ENCODE results near the gene MS4A7.

MS4A7 gene

GRCh38 chr11:60347084-60347797, 31.1 kb upstream of the MS4A7 start:
- no peak overlapping the region for H3K27ac ChIP-seq (ENCODE audit: poor library complexity, severe bottlenecking)
- H3K36me3 ChIP-seq (ENCODE audit: low read depth) = no peaks in the 10 kb centered on the region
- ATAC-seq (ENCODE audit: low read depth) (no peak), DNase-seq (ENCODE audit: low spot score) (no peak)
- no peaks in the 10 kb centered on the region for H3K4me1 ChIP-seq (ENCODE audit: insufficient read depth, poor library complexity, severe bottlenecking)
- no peak overlapping the region for H3K4me3 ChIP-seq (ENCODE audit: severe bottlenecking)
- no peaks in the 10 kb centered on the region for H3K27me3 ChIP-seq (ENCODE audit: insufficient read depth, poor library complexity, severe bottlenecking)
- TF ChIP-seq CTCF (IDR thresholded peaks at IDR 0.05; ENCODE audit: poor library complexity, severe bottlenecking) = no peak
- H3K9me3 ChIP-seq (ENCODE audit: severe bottlenecking) = no peaks in the 10 kb centered on the region

GRCh38 chr11:60348116-60348515, 30.2 kb upstream of the MS4A7 start:
- no peak for TF ChIP-seq CTCF (IDR thresholded peaks at IDR 0.05; ENCODE audit: poor library complexity, severe bottlenecking)
- H3K9me3 ChIP-seq (ENCODE audit: severe bottlenecking) = no peaks in the 10 kb centered on the region
- H3K27me3 ChIP-seq (ENCODE audit: insufficient read depth, poor library complexity, severe bottlenecking) = no peaks in the 10 kb centered on the region
- no peak overlapping the region for H3K27ac ChIP-seq (ENCODE audit: poor library complexity, severe bottlenecking)
- H3K4me1 ChIP-seq (ENCODE audit: insufficient read depth, poor library complexity, severe bottlenecking) = no peaks in the 10 kb centered on the region
- no peak overlapping the region for H3K4me3 ChIP-seq (ENCODE audit: severe bottlenecking)
- DNase-seq (ENCODE audit: low spot score) = no peak
- no peaks in the 10 kb centered on the region for H3K36me3 ChIP-seq (ENCODE audit: low read depth)
- no peak for ATAC-seq (ENCODE audit: low read depth)

- H3K4me1 ChIP-seq (ENCODE audit: insufficient read depth, poor library complexity, severe bottlenecking) = no peaks in the 10 kb centered on the region
Measured at GRCh38 chr11:60349990-60350389, 28.3 kb upstream of the MS4A7 start.

GRCh38 chr11:60357771-60358170, 20.6 kb upstream of the MS4A7 start:
- ATAC-seq (ENCODE audit: low read depth) = no peak
- Histone ChIP-seq H3K27me3 (ENCODE audit: insufficient read depth, poor library complexity, severe bottlenecking) (no peaks in the 10 kb centered on the region), H3K4me3 (ENCODE audit: severe bottlenecking) (no peak overlapping the region), H3K4me1 (ENCODE audit: insufficient read depth, poor library complexity, severe bottlenecking) (no peaks in the 10 kb centered on the region), H3K27ac (ENCODE audit: poor library complexity, severe bottlenecking) (no peak overlapping the region), H3K36me3 (ENCODE audit: low read depth) (no peaks in the 10 kb centered on the region), H3K9me3 (ENCODE audit: severe bottlenecking) (no peaks in the 10 kb centered on the region)
- TF ChIP-seq CTCF (IDR thresholded peaks at IDR 0.05; ENCODE audit: poor library complexity, severe bottlenecking) = no peak
- no peak for DNase-seq (ENCODE audit: low spot score)

More at GRCh38 chr11:60349990-60350389, 28.3 kb upstream of the MS4A7 start:
- no peak for DNase-seq (ENCODE audit: low spot score)
- H3K27me3 ChIP-seq (ENCODE audit: insufficient read depth, poor library complexity, severe bottlenecking) = no peaks in the 10 kb centered on the region
- no peak for ATAC-seq (ENCODE audit: low read depth)
- no peaks in the 10 kb centered on the region for H3K36me3 ChIP-seq (ENCODE audit: low read depth)
- no peak overlapping the region for H3K4me3 ChIP-seq (ENCODE audit: severe bottlenecking)
- no peak overlapping the region for H3K27ac ChIP-seq (ENCODE audit: poor library complexity, severe bottlenecking)
- H3K9me3 ChIP-seq (ENCODE audit: severe bottlenecking) = no peaks in the 10 kb centered on the region
- no peak for TF ChIP-seq CTCF (IDR thresholded peaks at IDR 0.05; ENCODE audit: poor library complexity, severe bottlenecking)

GRCh38 chr11:60360621-60361020, 17.7 kb upstream of the MS4A7 start:
- DNase-seq (ENCODE audit: low spot score) (no peak), ATAC-seq (ENCODE audit: low read depth) (no peak)
- Histone ChIP-seq H3K36me3 (ENCODE audit: low read depth) (no peaks in the 10 kb centered on the region), H3K27ac (ENCODE audit: poor library complexity, severe bottlenecking) (no peak overlapping the region), H3K9me3 (ENCODE audit: severe bottlenecking) (no peaks in the 10 kb centered on the region), H3K27me3 (ENCODE audit: insufficient read depth, poor library complexity, severe bottlenecking) (peaks cover 13% of the 10 kb centered on the region), H3K4me1 (ENCODE audit: insufficient read depth, poor library complexity, severe bottlenecking) (no peaks in the 10 kb centered on the region), H3K4me3 (ENCODE audit: severe bottlenecking) (no peak overlapping the region)
- no peak for TF ChIP-seq CTCF (IDR thresholded peaks at IDR 0.05; ENCODE audit: poor library complexity, severe bottlenecking)

Measured in RWPE2 (cell line).